ENCODE results near the gene RAB33A.

DNA sequence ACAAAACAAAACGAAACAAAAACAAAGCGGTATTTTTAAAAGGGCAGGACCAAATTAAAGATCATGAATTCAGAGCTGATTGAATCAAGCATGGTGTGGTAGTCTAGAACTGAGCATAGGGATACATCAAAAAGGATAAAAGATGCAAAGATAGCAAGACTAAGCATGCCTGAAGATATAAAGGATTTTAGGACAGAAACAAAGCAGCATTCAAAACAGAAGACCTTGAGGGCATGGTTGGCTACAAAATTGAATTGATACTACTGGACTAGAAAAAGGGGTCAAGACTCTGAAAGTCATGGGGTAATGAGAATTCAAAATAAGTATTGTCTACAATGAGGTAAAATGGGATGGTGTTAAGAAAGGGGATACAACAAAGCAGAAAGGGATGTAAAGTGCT, 41.6 kb downstream of the RAB33A start:
- no peak for TF ChIP-seq POLR2A (IDR thresholded peaks at IDR 0.05)
- no peak for TF ChIP-seq CTCF (IDR thresholded peaks at IDR 0.05)

Data from thyroid gland (tissue), 4 donors.